HG02840 (cell line): Measurements from ENCODE around the gene FAM83F.

ENCODE experiments used
- ATAC-seq: cut with Tn5 transposase; IDR thresholded peaks from one replicate; pipeline ENCODE4 v1.9.1; 2021; ENCODE audit warnings: mild to moderate bottlenecking, moderate library complexity, moderate number of reproducible peaks; ENCODE audit not compliant: unreplicated experiment, low FRiP score

The FAM83F gene

DNA sequence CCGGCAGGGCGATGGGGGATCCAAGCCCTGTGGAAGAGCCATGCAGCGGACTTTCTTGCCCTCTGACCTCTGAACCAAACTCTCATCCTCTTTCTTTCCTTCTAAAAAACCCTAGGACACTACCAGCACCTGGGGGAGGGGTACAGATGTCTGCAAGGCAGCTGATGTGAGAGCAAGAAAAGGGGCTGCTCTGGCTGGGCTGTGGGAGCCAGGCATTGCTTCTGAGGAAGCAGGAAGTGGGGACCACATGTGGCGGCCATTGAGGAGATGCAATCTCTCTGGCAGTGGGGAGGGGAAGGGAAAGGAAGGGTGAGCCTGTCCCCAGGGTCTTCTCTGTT, 36.0 kb downstream of the FAM83F start:
- ATAC-seq = no peak

DNA sequence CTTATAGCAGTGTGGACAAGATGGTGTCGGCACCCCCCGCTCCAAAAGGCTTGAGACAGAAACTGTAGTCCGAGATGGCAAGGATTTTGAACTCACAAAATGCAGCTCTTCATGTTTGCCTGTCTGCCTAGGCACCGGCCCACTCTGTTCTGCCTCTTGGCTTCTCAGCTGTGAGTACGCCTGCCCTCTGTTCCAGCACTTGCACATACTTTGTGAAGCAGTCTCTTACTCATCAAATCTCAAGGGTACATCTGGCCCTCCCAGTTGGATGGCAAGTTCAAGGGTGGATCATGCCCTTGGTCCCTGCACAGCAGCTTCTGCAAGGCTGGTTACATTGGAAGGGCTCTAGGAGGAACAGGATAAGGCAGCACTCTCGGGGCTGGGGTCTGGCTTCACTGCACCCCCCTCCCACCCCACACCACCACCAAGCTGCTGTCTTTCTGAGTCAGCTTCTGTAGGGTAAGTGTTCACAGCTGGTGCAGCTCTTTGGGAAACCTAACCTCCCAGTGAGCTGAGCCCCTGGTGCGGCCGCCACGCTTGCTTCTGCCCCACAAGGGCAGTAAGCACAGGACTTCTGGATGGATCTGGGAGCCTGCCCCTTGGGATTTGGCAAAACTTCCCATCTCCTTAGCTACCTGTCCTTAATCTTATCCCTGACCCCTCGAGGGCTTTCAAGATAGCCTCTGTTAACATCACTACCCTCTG, 37.2 kb downstream of the FAM83F start:
- ATAC-seq = no peak

DNA sequence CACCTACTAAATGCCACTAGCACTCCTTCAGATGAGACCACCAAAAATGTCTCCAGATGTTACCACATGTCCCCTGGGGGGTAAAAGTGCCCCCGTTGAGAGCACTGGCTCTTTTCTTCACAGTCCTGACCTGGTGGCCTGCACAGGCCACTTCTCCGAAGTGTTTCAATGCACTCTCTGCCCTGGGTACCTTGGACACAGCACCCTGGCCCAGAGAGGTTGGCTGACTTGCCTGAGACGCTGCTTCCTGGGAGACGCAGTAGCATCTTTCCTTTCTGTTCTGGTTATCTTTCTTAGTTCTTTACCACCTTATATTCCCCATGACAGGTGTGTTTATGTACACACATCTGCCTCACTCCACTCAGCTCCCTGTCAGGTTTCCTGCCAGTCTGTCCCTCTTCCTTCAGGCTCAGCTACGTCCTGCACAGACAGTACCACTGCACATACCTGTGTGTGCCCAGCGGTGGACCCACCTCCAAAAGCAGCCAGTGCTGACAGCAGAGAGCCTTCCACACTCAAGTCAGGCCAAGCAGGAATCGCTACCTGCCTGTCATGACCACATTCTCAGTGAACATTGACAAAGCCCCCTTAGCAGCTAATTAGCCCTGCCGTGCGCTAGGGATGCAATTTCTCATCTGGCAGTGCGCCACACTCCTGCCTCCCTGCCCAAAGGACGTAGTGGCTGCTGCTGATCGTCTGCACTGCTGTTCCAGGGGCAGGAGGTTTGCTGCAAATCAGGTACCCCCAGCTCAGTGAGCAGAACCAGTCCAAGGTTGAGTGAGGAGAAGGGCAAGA, 39.0 kb downstream of the FAM83F start:
- ATAC-seq = no peak

DNA sequence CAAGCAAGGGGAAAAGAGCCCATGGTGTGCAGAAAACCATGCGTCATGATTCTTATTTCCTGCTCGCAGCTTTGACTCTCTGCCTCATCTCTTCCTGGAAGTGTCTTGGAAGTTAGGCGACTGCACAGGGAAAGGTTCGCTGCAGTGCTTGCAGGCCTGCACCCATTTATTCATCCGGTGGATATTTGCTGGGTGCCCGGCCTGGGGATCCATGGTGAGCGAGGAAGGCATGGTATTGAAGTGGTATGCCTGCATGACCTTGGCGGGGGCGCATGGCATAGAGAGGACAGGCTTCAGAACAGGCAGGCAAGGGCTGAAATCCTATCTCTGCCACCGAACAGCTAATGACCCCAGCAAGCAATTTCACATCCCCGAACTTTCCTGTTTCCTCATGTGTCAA, 40.6 kb downstream of the FAM83F start:
- ATAC-seq = no peak

DNA sequence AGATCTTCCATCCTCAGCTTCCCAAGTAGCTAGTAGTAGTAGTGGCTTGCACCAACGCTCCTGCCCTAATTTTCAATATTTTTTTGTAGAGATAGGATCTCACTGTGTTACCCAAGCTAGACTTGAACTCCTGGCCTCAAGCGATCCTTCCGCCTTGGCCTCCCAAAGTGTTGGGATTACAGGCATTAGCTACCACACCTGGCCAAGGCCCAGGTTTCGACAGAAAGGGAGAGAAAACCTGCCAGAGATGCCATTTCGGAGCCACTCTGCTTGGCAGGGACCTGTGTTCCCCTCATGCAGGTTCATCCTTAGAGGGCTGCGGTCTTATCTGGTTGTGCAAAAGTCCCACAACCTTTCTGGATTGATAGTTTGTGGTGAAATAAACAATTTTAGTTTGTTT, 41.4 kb downstream of the FAM83F start:
- no peak for ATAC-seq

DNA sequence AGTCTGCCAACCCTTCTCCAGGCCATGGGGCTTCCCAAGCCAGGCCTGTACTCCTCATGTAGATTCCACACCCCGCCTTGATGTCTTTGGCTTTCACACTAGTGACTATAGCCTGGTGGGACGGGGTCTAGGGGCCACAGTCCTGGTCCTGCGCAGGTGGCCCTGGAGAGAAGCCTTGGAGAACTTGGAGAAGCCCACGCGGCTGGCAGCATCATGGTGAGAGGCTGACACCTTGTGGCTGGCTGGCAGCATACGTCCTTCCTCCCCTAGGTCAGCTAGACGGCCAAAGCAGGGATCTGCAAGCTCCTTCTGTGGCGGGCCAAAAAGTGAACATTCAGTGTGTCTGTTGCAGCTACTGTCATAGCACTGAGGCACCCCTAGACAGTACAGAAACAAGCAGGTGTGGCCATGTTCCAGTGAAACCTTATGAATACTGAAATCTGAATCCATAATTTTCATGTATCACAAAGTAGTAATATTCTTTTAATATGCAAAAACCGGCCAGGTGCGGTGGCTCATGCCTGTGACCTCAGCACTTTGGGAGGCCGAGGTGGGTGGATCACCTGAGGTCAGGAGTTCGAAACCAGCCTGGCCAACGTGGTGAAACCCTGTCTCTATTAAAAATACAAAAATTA, 42.0 kb downstream of the FAM83F start:
- no peak for ATAC-seq

DNA sequence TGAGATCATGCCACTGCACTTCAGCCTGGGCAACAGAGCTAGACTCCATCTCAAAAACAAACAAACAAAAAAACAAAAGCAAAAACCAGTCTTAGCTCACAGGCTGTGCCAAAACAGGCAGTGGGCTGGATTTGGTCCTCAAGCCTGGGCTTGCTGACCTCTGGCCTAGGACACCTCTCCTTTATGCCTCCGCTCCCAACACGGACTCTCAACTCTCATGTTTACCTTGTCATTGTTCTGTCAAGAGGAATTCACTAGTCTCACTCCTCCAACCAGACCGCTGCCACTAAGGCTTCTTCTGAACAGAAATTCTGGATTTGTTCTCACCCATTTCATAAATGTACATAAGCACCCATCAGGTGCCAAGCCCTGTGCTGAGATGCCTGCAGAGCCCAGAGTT, 42.6 kb downstream of the FAM83F start:
- ATAC-seq = no peak

DNA sequence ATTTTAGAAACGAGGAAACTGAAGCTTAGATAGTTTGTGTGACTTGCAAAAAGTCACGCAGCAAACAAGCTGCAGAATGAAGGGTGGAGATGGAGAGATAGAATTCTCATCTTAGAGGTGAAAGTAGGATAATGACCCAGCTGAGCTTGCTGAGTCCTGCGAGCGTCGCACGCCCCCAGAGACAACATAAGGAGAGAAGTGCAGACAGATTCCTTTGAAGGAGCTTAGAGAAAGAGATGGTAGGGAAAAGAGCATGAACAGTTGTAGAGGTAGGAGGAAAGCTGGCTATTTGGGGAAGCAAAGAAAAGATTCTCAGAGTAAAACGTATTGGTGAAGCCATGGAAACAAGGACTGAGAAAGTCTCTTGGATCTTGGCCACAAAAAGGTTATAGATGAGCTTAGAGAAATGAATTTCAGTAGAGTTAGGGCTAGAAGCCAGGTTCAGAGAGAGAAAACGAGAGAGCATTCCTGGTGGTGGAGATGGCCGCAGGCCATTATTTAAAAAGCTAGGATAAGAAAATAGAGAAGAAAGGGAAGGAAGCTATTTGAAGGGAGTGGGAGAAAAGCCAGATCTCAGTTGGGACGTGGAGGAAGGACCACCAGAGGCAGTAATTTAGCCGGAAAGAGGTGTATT, 44.8 kb downstream of the FAM83F start:
- no peak for ATAC-seq

DNA sequence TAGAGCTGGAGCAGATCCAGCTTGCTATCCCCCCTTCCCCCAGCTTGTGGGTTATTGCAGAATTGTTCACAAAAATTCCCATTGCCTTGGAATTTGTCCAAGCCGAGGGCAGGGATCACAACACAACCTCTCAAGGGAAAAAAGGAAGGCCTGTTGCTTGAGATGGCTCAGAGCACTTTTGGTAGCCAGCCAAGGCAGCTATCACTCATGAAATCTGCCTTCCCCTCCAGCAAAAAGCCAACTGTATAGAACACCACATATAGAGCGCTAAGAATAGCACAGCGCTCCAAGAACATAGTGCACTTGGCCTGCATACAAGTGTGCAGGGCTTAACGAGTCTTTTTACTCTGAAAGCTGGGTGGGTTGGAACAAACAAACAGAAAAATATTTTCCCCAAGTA, 46.2 kb downstream of the FAM83F start:
- no peak for ATAC-seq

DNA sequence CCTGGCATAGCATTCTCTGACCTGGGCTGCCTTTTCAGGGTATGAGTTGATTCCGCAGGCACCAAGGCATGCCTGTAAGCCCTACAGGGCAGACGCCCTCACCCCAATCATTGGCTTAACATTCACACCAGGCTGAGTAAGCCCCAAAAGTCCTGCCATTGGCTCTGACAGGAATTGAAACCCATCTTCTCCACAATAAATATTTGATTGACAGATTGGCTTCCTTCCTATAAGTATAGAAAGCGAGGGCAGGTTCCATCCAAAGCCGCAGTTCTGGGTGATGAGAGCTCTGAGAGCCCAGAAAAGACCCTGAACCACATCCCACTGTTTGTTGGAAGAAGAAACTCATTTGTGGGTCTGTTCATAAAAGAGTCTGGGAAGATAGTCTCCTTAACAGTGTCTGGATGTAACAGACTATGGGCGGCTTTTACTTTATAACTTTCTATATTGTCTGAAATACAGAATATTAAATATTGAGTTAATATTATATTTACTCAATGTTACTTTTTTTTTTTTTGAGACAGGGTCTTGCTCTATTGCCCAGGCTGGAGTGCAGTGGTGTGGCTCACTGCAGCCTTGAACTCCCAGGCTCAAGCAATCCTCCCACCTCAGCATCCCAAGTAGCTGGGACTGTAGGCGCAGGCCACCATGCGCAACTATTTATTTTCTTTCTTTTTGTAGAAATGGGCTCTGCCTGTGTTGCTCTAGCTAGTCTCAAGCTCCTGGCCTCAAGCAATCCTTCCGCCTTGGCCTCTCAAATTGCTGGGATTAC, 46.8 kb downstream of the FAM83F start:
- no peak for ATAC-seq

DNA sequence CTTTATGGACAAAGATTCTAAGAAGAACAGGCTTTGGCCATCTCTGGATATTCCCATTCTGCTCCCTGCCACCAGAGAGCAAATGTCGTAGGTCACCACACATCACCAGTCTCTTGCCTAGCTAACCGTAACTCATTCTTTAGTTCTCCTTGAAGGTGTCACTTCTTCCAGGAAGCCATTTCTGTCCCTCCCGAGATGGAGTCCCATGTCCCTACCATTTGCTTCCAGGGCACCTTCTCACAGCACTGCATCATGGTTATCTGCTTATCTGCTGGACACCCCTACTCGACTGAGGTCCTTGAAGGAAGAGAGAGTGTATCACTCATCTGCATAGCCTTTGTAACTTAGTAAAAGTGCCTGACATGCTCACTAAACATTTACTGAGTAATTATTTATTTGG, 47.6 kb downstream of the FAM83F start:
- ATAC-seq = no peak

DNA sequence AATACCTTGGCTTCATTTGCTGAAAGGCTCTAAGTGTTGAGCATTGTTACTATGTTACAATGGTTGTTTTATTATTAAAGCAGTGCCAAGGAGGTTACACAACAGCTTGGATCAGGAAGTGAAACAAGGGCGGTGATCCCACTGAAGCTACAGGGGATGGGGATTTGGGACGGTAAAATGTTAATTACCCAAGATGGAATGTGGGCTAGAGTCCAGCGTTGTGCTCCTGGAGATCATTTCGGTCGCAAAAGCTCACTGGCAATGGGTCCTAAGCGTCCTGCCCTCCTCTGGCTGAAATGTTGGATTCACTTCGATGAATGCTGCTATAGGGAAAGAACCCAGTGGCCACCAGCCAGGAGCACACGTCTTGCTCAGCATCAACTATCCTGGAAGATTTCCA, 48.3 kb downstream of the FAM83F start:
- no peak for ATAC-seq

DNA sequence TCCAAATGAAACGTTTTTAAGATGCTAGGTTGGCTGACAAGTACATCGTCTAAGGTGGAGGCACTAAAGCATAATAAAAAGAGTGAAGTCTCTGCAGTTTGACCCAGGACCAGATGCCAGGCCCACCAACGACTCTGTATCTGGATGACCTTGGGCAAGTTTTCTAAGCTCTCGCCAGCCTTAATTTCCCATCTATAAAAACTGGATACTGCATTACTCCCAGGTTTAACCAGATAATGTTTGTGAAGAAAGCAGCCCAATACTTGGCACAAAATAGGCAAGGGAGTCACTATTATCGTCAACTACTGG, 49.0 kb downstream of the FAM83F start:
- no peak for ATAC-seq

DNA sequence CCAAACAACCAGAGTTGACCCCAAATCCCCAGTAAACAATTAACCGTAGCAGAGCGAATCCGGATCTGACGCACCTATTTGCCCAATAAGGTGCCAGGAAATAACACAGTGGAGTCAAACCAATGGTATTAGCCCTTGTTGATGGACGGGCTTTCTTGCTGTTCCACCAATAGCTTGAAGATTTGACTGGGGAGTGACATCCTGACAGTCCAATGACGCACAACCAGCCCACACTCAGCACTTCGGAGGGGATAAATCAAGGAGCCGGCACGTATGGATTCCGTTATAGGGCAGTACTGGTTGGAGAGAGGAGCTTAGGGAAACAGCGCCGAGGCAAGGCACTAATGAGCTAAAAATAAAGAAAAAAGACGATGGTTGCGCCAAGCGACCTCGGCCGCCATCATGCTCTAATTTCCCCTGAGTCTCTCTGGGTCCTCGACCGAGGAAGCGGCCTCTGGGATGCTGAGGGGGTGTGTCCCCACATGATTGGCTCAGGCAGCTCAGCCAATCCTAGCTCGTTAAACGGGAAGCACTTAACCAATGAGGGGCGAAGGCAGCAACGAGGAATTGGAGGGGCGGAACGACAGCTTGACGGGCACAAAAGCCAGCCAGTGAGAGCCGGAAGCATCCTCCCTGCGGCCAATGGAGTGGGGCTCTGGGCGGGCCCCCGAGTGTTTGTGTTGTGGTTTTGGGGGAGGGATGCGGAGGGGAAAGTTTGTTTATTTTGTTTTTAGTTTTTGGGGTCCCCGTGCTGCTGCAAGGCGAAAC, 49.5 kb downstream of the FAM83F start:
- ATAC-seq = peak; percentile 84

DNA sequence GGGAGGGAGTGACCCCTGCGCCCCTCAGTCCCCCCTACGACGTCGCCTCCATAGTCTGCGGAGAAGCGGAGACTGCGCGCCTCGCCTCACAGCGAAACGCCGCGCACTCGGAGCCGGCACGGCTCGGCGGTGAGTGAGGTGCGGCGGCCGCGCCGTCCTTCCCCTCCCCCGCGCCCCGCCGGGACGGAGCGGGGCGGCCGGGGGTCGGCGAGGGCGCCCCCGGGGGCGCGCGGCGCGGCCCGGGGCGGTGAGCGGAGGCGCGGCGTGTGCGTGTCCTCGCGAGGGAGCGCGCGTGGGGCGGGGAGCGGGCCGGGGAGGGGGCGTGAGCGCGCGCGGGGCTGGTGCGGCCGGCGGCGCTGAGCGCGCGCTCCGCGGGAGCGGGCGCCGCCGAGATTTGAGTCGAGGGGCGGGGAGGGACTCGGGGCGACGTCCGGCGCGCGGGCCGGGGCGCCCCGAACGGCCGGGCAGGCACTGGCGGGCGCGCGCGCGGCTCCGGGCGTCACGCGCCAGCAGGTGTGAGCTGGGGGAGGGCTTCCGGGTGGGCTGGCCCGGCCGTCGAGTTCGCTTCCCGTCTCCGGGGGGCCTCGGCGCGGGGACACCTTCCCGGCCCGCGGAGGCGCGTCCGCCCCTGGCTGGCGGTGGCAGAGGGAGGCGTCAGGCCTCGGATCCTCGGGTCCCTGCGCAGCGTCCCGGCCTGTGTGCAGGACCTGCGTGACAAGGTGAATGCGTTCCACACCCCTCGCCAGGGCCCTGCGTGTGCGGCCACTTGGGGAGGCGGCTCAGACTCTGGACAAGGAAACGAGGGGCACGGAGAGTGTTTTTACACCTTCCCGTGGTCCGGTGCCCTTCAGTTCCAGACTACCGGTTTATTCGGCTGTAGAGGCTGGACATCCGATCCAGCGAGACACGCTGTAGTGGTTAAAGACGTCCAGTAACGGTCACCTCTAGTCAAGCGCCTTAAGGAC, 50.4 kb downstream of the FAM83F start:
- peak; percentile 27 for ATAC-seq

DNA sequence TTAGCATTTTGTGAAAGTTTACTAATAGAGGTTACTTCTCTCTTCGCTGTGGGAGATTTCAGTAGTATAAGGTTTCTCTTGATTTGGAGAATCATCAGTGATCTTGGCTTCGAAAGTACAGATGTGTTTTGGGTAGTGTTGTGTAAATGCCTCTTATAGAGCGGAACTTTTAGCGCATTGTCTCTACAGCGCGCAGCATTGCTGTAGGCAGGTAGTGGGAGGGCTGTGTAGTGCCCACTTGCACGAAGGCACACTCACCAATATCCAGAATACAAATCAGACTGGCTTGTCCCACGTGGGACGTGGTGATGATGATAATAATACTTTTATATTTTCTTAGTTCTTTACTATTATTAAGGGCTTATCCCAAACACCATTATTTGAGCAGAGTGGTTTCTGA, 51.4 kb downstream of the FAM83F start:
- ATAC-seq = no peak

DNA sequence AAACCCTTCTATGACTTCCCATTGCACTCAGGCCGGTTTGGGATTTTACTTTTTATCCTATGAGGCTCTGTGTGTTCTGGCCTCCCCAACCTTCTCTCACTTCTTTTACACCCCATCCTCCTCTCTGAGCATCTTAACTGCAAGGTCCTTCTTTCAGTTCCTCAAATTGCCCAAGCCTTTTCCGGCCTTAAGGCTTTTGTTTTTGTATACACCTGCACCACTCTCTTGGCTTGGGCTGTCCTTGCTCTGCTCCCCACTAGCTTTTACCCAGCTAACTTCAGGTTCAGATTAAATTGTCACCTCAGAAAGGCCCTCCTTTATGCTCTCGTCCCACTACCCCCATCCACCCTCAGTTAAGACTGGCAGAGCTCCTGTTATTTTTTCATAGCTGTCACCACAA, 55.5 kb downstream of the FAM83F start:
- peak; percentile 79 for ATAC-seq

DNA sequence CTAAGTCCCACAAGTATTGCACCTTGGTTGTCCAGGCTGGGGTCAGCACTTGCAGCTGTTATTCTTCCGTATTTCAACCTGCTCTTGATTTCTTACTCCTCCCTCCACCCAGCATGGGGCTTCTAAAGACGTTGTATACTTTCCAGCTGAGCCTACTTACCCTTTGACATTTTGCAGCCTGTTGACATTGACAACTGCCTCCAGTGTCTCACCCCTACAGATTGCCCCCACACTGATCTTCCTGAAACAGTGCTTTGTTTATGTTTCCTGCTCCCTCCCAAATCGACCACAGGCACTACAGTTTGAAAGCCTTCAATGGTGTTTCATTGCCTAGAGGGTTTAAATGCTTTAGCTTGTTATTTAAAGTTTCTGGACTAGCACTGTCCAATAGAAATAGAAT, 56.6 kb downstream of the FAM83F start:
- no peak for ATAC-seq

DNA sequence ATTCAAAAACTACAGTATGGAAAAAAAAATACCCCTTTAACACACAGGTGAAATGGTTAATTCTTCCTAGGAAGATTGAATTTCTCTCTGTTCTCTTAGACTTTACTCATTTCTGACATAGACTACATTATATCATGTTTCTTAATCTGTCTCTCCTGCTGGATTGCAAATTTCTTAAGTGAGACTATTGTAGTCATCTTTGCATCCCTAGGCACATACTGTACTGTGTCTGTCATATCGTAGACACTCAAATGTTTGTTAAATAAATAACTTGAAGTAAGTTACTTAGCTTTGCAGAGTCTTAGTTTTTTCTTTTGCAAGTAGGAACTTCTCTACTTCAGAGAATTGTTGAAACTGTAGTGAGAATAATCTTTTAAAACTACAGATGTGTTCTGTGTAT, 58.7 kb downstream of the FAM83F start:
- no peak for ATAC-seq
